ENCODE results near the gene CTNNA3.

- TF ChIP-seq CTCF (IDR thresholded peaks at IDR 0.05) (no peak), POLR2A (IDR thresholded peaks at IDR 0.05) (no peak)
These were observed 981.3 kb downstream of the CTNNA3 start for GRCh38 chr10:66714741-66715140.

Data from uterus (tissue), 2 donors.